Bronchial epithelial cell (primary cell): ENCODE measurements around the gene POU3F1. TPM values are rescaled to one million over a fixed set of nuclear protein-coding genes. Genes with fewer than 3 reads are reported as not detected.

Source experiments
- DNase-seq: peaks from one replicate; pipeline ENCODE4 v3.0.0-alpha.2; 2010; ENCODE audit warnings: low read depth
- FAIRE-seq: peaks from 2 replicates; lab custom pipeline; 2011; peaks lifted over from hg19 to GRCh38; lab: Jason Lieb, UNC
- H3K27me3 ChIP-seq: 2 replicates; pipeline ENCODE4 v1.5.1; 2011; ENCODE audit warnings: low read length; ENCODE audit not compliant: control insufficient read depth, insufficient read depth
- H3K36me3 ChIP-seq: 2 replicates; pipeline ENCODE4 v1.5.1; 2011; ENCODE audit warnings: low read length; ENCODE audit not compliant: control insufficient read depth, insufficient read depth
- H3K4me3 ChIP-seq: 2 replicates; pipeline ENCODE4 v1.5.1; 2011; ENCODE audit warnings: mild to moderate bottlenecking, low read depth, low read length, control low read depth
- total RNA-seq: library from RNA; depleted of rRNA; stranded (reverse); fragments of >200 nt; gene quantifications from 2 replicates; pipeline ENCODE4 v1.2.1, GENCODE V29; 2014
- TF ChIP-seq, protein P1 (sequence below): IDR thresholded peaks from 2 replicates; pipeline ENCODE4 v1.5.1; 2011; ENCODE audit warnings: mild to moderate bottlenecking, moderate library complexity, low read length, control low read depth, inconsistent platforms; ENCODE audit not compliant: insufficient read depth, severe bottlenecking

The POU3F1 gene
- total RNA-seq, 1 donor from 2014 or later: under 0.01 TPM

DNA sequence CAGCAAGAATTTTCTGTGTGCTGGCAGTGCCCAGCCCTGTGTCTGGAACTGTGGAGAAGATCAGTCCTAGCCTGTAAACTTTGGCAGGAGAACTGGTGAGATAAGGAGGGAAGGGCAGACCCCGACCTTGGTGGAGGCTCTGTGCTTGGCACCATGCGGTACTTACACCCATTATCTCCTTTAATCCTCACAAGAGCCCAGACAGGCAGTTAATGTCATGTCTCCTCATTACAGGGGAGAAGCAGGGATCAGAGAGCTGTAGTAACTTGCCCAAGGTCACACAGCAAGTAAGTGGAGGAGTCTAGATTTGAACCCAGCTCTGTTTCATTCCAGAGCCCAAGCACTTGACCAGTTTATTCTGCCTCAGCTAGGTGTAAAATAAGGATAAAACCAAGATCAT, 13.9 kb upstream of the POU3F1 start:
- DNase-seq (no peak), FAIRE-seq (no peak)
- H3K27me3 ChIP-seq: no peaks in the 10 kb centered on the region
- no peak overlapping the region for H3K4me3 ChIP-seq
- no peaks in the 10 kb centered on the region for H3K36me3 ChIP-seq
- TF ChIP-seq, protein P1, sequence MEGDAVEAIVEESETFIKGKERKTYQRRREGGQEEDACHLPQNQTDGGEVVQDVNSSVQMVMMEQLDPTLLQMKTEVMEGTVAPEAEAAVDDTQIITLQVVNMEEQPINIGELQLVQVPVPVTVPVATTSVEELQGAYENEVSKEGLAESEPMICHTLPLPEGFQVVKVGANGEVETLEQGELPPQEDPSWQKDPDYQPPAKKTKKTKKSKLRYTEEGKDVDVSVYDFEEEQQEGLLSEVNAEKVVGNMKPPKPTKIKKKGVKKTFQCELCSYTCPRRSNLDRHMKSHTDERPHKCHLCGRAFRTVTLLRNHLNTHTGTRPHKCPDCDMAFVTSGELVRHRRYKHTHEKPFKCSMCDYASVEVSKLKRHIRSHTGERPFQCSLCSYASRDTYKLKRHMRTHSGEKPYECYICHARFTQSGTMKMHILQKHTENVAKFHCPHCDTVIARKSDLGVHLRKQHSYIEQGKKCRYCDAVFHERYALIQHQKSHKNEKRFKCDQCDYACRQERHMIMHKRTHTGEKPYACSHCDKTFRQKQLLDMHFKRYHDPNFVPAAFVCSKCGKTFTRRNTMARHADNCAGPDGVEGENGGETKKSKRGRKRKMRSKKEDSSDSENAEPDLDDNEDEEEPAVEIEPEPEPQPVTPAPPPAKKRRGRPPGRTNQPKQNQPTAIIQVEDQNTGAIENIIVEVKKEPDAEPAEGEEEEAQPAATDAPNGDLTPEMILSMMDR: no peak

DNA sequence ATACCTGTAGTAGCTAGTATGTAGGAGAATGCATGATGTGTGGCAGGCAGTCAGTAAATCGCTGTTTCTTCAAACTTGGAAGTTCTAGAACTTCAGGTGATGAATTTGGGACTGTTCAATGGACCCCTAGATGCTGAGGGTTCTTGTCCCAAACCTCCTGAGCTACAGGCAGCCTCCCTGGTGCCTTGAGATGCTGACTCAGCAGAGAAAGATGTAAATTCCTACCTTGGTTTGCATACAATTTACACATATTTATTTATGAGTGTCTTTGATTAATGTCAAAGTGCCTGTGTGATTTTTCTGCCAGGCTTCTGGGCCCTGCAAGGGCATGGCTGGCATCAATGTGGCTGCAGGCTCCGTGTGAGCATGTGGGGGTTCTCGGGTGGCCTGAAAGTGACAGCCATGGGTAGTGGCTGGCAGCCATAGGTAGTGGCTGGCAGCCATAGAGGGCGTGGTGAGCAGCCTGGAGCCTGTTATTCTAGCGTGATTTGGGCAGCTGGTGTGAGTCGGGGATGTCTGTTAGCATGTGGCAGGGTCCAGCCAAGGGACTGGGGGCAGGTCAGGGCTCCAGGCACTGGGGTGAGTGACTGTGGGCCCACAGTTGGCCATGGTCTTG, 13.2 kb upstream of the POU3F1 start:
- FAIRE-seq (no peak), DNase-seq (no peak)
- Histone ChIP-seq H3K4me3 (no peak overlapping the region), H3K27me3 (no peaks in the 10 kb centered on the region), H3K36me3 (no peaks in the 10 kb centered on the region)
- TF ChIP-seq, protein P1: no peak

- TF ChIP-seq, protein P1: no peak
- H3K27me3 ChIP-seq: no peaks in the 10 kb centered on the region
- FAIRE-seq: no peak
- no peak overlapping the region for H3K4me3 ChIP-seq
- no peak for DNase-seq
- no peaks in the 10 kb centered on the region for H3K36me3 ChIP-seq
Measured at GRCh38 chr1:38055965-38056364, 9.4 kb upstream of the POU3F1 start.

DNA sequence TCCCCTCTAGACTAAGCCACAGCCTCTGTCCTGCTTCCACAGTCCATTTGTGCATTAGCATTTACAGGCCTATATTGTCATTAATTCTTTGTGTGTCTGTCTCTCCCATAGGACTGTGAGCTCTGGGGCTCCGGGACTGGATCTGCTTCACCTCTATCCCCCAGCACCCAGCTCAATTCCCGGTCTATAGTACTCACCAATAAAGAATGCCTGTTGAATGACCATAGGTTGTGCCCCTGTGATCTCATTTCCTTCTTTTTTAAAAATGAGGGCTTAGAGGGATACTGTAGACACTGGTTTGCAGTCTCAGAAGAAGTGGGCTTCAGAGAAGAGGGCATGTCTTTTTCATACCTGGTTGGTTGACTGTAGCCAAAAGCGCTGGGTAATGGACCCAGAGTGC, 8.8 kb upstream of the POU3F1 start:
- no peak for FAIRE-seq
- H3K36me3 ChIP-seq: no peaks in the 10 kb centered on the region
- H3K4me3 ChIP-seq: no peak overlapping the region
- TF ChIP-seq, protein P1: no peak
- DNase-seq: no peak
- no peaks in the 10 kb centered on the region for H3K27me3 ChIP-seq

GRCh38 chr1:38053416-38054091, 7.0 kb upstream of the POU3F1 start:
- FAIRE-seq: no peak
- no peak overlapping the region for H3K4me3 ChIP-seq
- TF ChIP-seq, protein P1: no peak
- H3K27me3 ChIP-seq: no peaks in the 10 kb centered on the region
- DNase-seq: no peak
- H3K36me3 ChIP-seq: no peaks in the 10 kb centered on the region
